Colonic mucosa (tissue), 4 donors: Measurements from ENCODE around the gene VAMP2. TPM values are rescaled to one million over a fixed set of nuclear protein-coding genes. Genes with fewer than 3 reads are reported as not detected.

Experiments
- DNase-seq: peaks from one replicate; pipeline ENCODE4 v3.0.0-alpha.2; 2020
- H3K27ac ChIP-seq: fragments of 200-600 bp; one replicate; pipeline ENCODE4 v1.8.0; 2021
- H3K27me3 ChIP-seq: fragments of 200-600 bp; one replicate; pipeline ENCODE4 v1.8.0; 2021
- H3K36me3 ChIP-seq: fragments of 200-600 bp; one replicate; pipeline ENCODE4 v1.8.0; 2021
- H3K4me1 ChIP-seq: fragments of 200-600 bp; one replicate; pipeline ENCODE4 v1.8.0; 2021; ENCODE audit warnings: mild to moderate bottlenecking
- H3K4me3 ChIP-seq: fragments of 200-600 bp; one replicate; pipeline ENCODE4 v1.8.0; 2021
- H3K9ac ChIP-seq, 2 donors: one replicate each; pipeline ENCODE4 v1.7.0; 2013; ENCODE audit warnings: control low read depth in 2 of 2, low read depth in 2 of 2, low read length in 2 of 2
- H3K9me3 ChIP-seq: fragments of 200-600 bp; one replicate; pipeline ENCODE4 v1.8.0; 2021
- intact Hi-C: fragments of 100-400 bp; cut with DNase I; formaldehyde crosslinking; loops from one replicate; pipeline ENCODE4 v1.14.1; 2022
- total RNA-seq, 2 donors: library from RNA; stranded (reverse); fragmentation: NEBNext Ultra II Directional in 1 of 2; extraction: Animal tissue kit (Norgen Biotek cat#: 25700) in 1 of 2; gene quantifications; one replicate each; pipeline ENCODE4 v1.2.1, GENCODE V29; 2021
- TF ChIP-seq, protein P1 (sequence below): fragments of 200-600 bp; IDR thresholded peaks from one replicate; pipeline ENCODE4 v1.8.0; 2022; ENCODE audit warnings: antibody characterized with exemption, mild to moderate bottlenecking
- donor health status: healthy.
- donor health status: DM: no; HTN: no; CAD: no.
- donor health status: DM: no; HTN: no; CAD: no.

Gene VAMP2
- total RNA-seq, 2 donors from 2014 or later = 34.0 to 38.8 TPM

GRCh38 chr17:8155996-8156245 lies 6.8 kb downstream of the VAMP2 start:
- H3K9ac ChIP-seq = peak overlapping the region; percentile 99 to 100
- peaks cover 17% of the 10 kb centered on the region for H3K4me1 ChIP-seq
- no peaks in the 10 kb centered on the region for H3K27me3 ChIP-seq
- TF ChIP-seq, protein P1, sequence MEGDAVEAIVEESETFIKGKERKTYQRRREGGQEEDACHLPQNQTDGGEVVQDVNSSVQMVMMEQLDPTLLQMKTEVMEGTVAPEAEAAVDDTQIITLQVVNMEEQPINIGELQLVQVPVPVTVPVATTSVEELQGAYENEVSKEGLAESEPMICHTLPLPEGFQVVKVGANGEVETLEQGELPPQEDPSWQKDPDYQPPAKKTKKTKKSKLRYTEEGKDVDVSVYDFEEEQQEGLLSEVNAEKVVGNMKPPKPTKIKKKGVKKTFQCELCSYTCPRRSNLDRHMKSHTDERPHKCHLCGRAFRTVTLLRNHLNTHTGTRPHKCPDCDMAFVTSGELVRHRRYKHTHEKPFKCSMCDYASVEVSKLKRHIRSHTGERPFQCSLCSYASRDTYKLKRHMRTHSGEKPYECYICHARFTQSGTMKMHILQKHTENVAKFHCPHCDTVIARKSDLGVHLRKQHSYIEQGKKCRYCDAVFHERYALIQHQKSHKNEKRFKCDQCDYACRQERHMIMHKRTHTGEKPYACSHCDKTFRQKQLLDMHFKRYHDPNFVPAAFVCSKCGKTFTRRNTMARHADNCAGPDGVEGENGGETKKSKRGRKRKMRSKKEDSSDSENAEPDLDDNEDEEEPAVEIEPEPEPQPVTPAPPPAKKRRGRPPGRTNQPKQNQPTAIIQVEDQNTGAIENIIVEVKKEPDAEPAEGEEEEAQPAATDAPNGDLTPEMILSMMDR = no peak
- no peaks in the 10 kb centered on the region for H3K36me3 ChIP-seq
- no peak for DNase-seq
- peak overlapping the region; percentile 57 for H3K4me3 ChIP-seq
- no peaks in the 10 kb centered on the region for H3K9me3 ChIP-seq
- intact Hi-C loops = no loop called here
- peak overlapping the region; percentile 93 for H3K27ac ChIP-seq

DNA sequence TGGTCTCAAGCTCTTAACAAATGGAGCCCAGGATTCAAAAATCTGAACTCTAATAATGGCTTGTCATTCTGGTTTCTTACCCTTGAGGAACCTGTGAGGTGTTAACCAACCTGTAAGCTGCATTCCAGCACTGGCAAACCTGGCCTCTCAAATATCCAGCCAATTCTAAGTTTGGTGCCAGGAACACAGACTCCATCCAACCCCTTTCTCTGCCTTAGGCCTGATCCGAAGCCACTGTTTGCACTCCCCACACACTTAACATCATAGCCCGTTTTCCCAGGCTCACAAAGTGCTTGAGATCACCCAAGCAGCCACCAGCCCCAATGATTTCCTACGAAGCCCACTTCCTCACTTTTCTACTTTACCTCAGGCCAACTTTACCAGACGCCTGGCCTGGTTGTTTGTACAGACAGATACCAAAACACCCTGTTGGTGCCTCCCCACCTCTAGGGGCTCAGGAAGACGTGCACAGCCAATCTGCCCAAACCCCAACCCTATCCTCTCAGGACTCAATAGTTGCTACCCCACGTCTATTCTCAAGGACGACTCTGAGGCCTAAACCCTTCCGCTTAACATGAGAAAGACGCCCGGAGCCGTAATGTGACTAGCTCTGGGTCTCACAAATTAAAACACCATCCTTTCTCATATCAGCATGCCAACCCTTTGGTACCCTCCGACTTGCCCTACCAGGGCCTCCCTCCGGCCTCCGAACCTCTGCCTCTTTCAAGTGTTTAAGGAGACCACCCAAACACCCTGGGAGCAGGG lies 7.3 kb downstream of the VAMP2 start:
- Histone ChIP-seq H3K36me3 (no peaks in the 10 kb centered on the region), H3K9me3 (no peaks in the 10 kb centered on the region), H3K4me3 (peak overlapping the region; percentile 57), H3K9ac (peak overlapping the region; percentile 99 to 100), H3K27ac (peak overlapping the region; percentile 93), H3K27me3 (no peaks in the 10 kb centered on the region), H3K4me1 (peaks cover 20% of the 10 kb centered on the region)
- intact Hi-C loops = no loop called here
- TF ChIP-seq, protein P1 = no peak
- DNase-seq = no peak

DNA sequence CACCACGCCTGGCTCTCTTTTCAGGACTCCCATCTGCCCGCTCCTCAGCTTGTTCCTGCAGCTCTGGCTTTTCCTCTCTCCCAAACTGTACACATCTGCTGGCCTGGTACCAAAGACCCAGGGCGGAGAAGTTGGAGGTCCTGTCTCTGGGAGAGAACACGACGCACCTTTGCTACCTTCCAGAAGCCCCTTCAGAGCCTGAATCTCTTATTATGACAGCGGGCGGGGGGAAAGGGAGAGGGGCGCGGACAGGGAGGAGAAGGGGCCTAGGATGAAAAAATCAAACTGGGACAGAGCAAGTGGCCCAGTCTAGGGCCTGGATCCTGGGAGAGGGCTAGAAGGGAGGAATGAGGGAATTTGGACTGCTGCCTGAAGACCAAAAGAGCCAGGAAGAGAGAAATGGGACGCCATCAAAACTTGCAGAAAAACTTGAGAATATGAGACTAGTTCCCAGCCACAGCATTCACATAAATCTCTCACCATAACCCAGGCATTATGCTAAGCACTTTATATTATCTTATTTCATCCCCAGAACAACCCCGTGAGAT lies 8.1 kb downstream of the VAMP2 start:
- Histone ChIP-seq H3K36me3 (peaks cover 4% of the 10 kb centered on the region), H3K9me3 (no peaks in the 10 kb centered on the region), H3K27ac (peak overlapping the region; percentile 93), H3K4me1 (peaks cover 21% of the 10 kb centered on the region), H3K9ac (peak overlapping the region; percentile 99 to 100), H3K27me3 (no peaks in the 10 kb centered on the region), H3K4me3 (peak overlapping the region; percentile 57)
- no peak for DNase-seq
- intact Hi-C loops = no loop called here
- TF ChIP-seq, protein P1 = no peak

DNA sequence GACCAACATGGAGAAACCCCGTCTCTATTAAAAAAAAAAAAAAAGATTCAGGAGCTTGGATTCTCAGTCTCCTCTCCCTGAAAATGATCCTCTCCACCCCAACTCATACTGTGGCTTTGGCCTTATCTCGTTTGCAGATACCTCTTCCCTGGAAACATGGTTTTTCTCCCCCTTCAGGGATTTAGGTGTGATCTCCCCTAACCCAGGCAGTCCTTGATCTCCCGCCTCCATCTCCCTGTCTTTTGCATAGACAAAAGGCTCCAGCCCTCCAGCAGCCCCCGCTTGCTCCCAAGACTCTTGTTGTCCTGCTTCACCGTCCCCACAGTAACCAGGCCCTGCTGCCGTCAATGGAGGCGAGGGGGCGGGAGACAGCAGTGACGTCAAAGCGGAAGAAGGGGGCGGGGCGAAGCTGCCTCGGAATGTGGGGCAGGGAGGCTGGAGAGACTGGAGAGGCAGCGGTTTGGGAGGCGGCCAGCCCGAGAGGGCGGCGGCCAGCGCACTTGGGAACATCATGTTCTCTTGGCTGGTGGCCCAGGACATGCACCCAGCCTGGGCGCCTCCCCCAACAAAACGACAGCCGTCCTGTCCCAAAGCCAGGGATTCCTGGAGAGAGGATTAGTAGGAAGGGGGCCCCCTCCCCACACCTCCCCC lies 8.7 kb downstream of the VAMP2 start:
- TF ChIP-seq, protein P1 = no peak
- H3K4me3 ChIP-seq = peak overlapping the region; percentile 57
- H3K9me3 ChIP-seq = no peaks in the 10 kb centered on the region
- DNase-seq = peak; percentile 100
- peak overlapping the region; percentile 99 to 100 for H3K9ac ChIP-seq
- peaks cover 10% of the 10 kb centered on the region for H3K36me3 ChIP-seq
- no peaks in the 10 kb centered on the region for H3K27me3 ChIP-seq
- intact Hi-C loops = no loop called here
- peaks cover 21% of the 10 kb centered on the region for H3K4me1 ChIP-seq
- H3K27ac ChIP-seq = peak overlapping the region; percentile 93

- TF ChIP-seq, protein P1 = no peak
- H3K27me3 ChIP-seq = no peaks in the 10 kb centered on the region
- intact Hi-C loops = no loop called here
Measured at GRCh38 chr17:8153525-8153956, 9.2 kb downstream of the VAMP2 start.

More at GRCh38 chr17:8153525-8153956, 9.2 kb downstream of the VAMP2 start:
- Histone ChIP-seq H3K4me1 (peaks cover 21% of the 10 kb centered on the region), H3K27ac (peak overlapping the region; percentile 93), H3K9me3 (no peaks in the 10 kb centered on the region), H3K36me3 (peaks cover 10% of the 10 kb centered on the region), H3K4me3 (peak overlapping the region; percentile 3), H3K9ac (peak overlapping the region; percentile 66 to 100)
- DNase-seq = peak; percentile 90
